GM18858 (cell line): ENCODE results near the gene STUM.

ENCODE experiments used
- ATAC-seq: cut with Tn5 transposase; IDR thresholded peaks from one replicate; pipeline ENCODE4 v1.9.1; 2021; ENCODE audit not compliant: unreplicated experiment

STUM gene

GRCh38 chr1:226624526-226624925, 76.0 kb downstream of the STUM start:
- ATAC-seq: no peak

DNA sequence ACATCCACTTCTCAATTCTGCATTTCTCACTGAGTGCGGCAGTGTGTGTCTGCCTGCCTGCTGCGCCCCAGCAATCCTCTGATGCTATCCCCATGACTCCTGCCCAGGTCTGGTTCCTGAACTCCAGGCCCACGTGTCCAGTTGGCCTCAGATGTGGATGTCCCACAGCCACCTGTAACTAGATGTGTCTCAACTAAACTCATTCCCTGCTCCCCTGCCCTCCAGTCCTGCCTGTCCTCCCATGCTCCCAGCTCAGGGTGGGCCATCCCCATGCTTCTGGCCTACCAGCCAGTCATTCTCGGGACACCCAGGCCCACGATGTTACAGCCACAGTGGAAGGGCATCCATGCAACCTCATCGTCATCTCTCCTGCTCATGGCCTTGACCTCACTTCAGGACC, 76.8 kb downstream of the STUM start:
- ATAC-seq: no peak

- ATAC-seq: no peak
Measured at GRCh38 chr1:226625832-226626576, 77.4 kb downstream of the STUM start.

DNA sequence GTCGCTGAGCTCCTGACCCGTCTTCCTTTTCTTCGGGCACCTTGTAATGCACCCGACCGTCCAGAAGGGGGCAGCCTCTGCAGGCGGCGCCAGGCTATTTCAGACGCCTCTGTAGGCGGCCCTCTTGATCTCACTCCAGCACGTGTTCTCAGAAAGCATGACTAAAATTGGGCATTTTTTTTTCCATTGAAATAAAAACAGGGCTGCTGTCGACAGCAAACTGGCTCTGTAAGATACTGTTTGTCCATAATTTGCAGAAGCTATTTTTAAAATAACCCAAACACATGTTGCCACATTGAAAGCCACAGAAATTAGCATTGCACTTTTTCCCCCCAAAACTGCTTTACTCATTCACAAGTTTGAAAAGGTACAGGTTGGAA, 78.0 kb downstream of the STUM start:
- no peak for ATAC-seq

DNA sequence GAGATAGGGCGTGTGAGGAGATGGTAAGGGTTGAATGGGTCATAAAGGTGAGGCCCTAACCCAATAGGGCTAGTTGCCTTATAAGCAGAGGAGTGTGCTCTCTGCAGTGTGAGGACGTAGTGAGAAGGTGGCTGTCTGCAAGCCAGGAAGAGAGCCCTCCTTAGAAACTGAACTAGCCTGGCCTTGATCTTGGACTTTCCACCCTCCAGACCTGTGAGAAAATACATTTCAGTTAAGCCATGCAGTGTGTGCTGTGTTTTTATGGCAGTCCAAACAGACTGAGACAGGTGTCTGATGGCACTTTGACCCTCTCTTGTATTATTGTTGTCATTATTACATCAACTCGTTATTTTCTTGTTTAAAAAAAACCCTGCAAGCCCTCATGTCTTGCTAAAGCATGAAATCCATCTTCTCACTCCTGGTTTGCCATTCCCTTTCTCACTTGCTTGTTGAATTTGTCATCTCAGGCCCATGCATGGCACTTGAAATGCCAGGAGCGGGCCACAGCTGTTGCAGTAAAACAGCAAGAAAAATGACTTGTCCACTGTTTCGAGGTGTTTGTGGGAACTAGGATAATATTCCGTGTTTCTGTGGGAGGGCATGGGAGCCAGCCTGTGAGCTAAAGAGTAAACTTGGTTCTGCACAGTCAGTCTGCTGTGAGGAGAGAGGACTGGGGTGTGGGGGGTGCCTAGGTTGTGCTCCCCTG, 78.6 kb downstream of the STUM start:
- no peak for ATAC-seq

GRCh38 chr1:226627924-226628611, 79.5 kb downstream of the STUM start:
- no peak for ATAC-seq

DNA sequence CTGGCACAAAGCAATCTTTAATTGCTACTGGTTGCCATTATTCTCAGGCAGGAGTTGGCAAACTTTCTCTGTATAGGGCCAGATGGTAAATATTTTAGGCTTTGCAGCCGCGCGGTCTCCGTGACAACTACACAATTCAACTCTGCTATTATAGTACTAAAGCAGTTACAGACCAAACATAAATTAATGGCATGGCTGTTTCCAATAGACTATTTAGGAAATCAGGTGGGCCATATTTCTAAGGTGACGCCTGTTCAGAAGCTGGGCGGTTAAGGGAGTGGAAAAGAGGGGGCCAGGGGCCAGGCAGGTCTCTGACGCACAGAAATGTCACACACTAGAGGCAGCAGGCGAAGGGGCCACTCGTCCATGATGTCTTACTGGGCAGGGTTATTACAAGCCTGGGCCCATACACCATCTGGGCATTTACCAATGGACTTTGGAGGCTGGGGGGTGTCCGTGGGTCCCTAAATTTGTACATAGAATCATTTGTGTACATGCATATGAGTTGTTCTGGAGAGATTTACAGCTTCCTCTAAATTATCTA, 80.1 kb downstream of the STUM start:
- no peak for ATAC-seq

GRCh38 chr1:226629210-226629895, 80.8 kb downstream of the STUM start:
- no peak for ATAC-seq

- ATAC-seq: no peak
Measured at GRCh38 chr1:226629896-226630550, 81.5 kb downstream of the STUM start.

DNA sequence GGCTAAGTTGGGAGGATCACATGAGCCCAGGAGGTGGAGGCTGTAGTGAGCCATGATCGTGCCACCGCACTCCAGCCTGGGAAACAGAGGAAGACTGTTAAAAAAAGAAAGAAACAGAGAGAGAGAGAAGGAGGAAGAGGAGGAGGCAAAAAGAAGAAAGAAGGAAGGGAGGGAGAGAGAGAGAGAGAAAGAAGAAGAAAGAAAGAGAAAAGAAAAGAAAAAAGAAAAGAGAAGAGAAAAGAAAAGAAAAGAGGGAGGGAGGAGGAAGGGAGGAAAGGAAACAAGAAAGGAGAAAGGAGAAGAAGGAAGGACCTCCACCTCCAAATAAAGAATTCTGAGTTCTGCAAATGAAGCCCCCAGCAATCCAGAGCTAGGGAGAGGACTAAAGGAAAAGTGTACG, 82.0 kb downstream of the STUM start:
- no peak for ATAC-seq

GRCh38 chr1:226631229-226632000, 82.9 kb downstream of the STUM start:
- ATAC-seq: no peak

DNA sequence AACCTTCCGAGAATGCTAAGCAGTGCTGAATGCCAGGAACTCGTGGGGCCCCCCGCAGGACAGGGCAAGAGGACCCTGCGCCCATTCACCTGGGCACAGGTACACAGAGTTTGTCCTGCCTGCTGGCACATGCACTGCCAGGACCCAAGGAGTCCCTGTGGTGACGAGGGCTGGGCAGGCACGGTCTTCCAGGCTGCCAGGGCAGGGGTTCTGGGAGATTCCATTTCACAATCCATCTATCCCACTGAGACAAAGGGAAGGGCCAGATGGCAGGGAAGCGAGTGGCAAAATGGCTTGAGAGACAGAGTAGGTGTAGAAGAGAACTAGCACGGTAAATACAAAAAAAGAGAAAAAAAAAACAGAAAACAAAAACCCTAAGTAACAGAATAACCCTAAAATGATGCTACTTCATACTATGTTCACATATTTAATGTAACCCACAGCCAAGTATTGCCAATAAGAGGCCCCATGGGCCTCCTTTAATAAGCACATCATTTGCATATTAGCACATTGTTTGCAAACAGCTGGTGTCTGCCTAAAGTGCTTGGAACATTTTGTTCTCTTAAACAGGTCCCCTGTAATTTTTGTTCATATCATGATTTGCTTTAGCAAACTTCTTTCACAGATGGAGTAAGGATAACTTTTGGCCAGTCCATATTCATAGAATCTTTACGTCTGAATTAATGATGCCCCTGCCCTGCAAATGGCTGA, 83.8 kb downstream of the STUM start:
- ATAC-seq: no peak

DNA sequence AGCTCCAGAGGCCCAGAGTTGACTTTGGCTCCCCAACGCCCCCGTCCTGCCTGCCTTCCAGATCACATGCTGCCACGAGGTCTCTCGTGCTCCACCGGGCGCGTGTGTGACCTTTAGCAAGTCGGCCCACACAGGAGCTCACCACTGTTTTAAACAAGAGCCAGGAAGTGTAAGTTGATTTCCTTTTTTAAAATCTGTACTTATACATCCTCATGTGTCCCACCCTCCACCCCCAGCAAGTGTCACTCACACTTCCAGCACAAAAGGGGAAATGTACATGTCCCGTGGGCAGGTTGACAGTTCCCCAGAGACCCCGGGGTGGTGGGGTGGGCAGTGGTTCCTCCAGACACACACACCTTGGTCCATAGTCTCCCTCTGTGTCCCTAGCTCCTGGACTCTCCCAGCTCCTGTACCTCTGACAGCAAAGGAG, 84.4 kb downstream of the STUM start:
- ATAC-seq: no peak

DNA sequence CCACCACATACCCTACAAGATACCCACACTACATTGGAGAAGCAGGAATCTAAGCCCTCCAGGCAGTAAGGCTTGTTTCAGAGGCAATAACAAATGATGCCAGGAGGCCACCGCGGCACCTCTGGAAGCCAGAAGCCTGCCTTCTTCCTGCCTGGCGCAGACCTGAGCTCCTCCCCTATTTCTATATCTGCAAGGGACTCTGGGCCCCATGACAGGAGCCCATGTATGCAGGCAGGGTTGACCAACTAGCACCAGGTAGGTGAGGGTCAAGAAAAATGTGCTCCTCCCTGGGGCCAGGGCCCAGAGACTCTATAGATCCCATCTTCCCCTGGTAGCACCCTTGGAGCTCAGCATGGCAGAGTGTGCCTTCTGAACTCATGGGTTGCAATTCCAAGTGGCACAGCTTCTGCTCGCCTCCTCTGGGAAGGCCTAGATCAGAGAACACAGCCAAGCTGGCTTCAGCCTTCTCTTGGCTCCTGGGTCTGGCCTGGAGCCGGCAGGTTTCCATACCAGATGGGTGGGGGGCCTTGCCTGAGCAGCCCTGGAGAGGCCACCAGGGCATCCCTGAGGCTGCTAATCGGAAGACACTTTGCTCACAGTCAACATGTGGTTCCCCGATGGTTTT, 85.1 kb downstream of the STUM start:
- ATAC-seq: peak; percentile 19

- peak; percentile 64 for ATAC-seq
Measured at GRCh38 chr1:226634166-226634588, 85.6 kb downstream of the STUM start.

- ATAC-seq: no peak
Measured at GRCh38 chr1:226634611-226635246, 86.2 kb downstream of the STUM start.

DNA sequence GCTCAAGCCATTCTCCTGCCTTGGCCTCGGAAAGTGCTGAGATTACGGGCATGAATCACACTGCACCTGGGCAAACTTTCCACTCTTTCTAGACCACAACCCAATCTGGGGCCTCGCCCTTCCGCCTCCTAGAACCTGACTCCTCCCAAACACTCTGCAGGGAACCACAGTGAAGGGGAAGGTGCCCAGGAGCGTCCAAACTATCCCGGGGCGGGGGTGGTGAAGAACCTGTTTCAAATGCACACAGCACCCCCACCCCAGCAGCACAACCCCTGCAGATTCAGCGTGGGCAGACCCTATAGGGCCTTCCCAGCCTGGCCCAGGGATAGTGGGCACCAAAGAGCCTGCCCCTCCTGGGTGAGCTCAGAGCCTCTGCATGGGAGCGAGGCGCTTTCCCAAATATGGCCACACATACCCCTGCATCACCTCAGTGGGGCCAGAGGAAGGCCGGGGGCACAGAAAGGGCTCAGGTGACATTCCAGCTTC, 86.9 kb downstream of the STUM start:
- ATAC-seq: no peak

GRCh38 chr1:226636847-226637096, 88.2 kb downstream of the STUM start:
- no peak for ATAC-seq
